Mesothelial cell of epicardium (in vitro differentiated cells): ENCODE measurements around the gene MRPS18A. TPM values are rescaled to one million over a fixed set of nuclear protein-coding genes. Genes with fewer than 3 reads are reported as not detected.

Source experiments
- DNase-seq, 2 experiments: peaks; one replicate each; pipeline ENCODE4 v3.0.0; 2021; ENCODE audit warnings: low spot score in 2 of 2; ENCODE audit not compliant: unreplicated experiment in 2 of 2
- H3K27ac Mint-ChIP-seq: 2 replicates; pipeline ENCODE4 v1.8.0; 2021; ENCODE audit warnings: mixed read lengths
- H3K27me3 Mint-ChIP-seq: 2 replicates; pipeline ENCODE4 v1.8.0; 2021; ENCODE audit warnings: low read depth, mixed read lengths
- H3K36me3 Mint-ChIP-seq: 2 replicates; pipeline ENCODE4 v1.8.0; 2021; ENCODE audit warnings: mixed read lengths
- H3K4me1 Mint-ChIP-seq: 2 replicates; pipeline ENCODE4 v1.8.0; 2021; ENCODE audit warnings: mixed read lengths
- H3K4me3 Mint-ChIP-seq: 2 replicates; pipeline ENCODE4 v1.8.0; 2021; ENCODE audit warnings: mild to moderate bottlenecking, moderate library complexity, mixed read lengths
- H3K9me3 Mint-ChIP-seq: 2 replicates; pipeline ENCODE4 v1.8.0; 2021; ENCODE audit warnings: mixed read lengths
- CTCF ChIP-seq: fragments of 200-600 bp; sonication (generic); IDR thresholded peaks from one replicate; pipeline ENCODE4 v1.5.0; 2021; ENCODE audit warnings: antibody characterized with exemption; ENCODE audit not compliant: unreplicated experiment
- total RNA-seq: library from RNA; stranded (reverse); gene quantifications from 3 replicates; pipeline ENCODE4 v1.2.1, GENCODE V29; 2021

MRPS18A gene
- total RNA-seq, 1 donor from 2014 or later: 41.4 TPM

GRCh38 chr6:43629505-43630300 is 57.9 kb downstream of the MRPS18A start:
- Mint-ChIP-seq H3K4me3 (peak overlapping the region; percentile 91), H3K27me3 (no peaks in the 10 kb centered on the region), H3K4me1 (peaks cover 24% of the 10 kb centered on the region), H3K36me3 (peaks cover 13% of the 10 kb centered on the region), H3K9me3 (no peaks in the 10 kb centered on the region), H3K27ac (peak overlapping the region; percentile 99)
- TF ChIP-seq CTCF: no peak
- DNase-seq: peak; percentile 85 to 92

GRCh38 chr6:43629104-43629504 is 58.5 kb downstream of the MRPS18A start, which contains the start of gene GTPBP2:
Gene GTPBP2 (minus strand): TSS chr6:43629264. CDS start chr6:43629162, 102 bp downstream.
- H3K4me3 Mint-ChIP-seq: peak within 1 kb of the TSS; percentile 91
- peaks cover 16% of the 10 kb centered on the region for H3K36me3 Mint-ChIP-seq
- H3K27me3 Mint-ChIP-seq: no peaks in the 10 kb centered on the region
- no peak for TF ChIP-seq CTCF
- peak within 1 kb of the TSS; percentile 99 for H3K27ac Mint-ChIP-seq
- peaks cover 24% of the 10 kb centered on the region for H3K4me1 Mint-ChIP-seq
- no peaks in the 10 kb centered on the region for H3K9me3 Mint-ChIP-seq
- DNase-seq: peak; percentile 93 to 96

- Mint-ChIP-seq H3K4me3 (peak overlapping the region; percentile 91), H3K4me1 (peaks cover 24% of the 10 kb centered on the region), H3K9me3 (no peaks in the 10 kb centered on the region), H3K36me3 (peaks cover 18% of the 10 kb centered on the region), H3K27ac (peak overlapping the region; percentile 94), H3K27me3 (no peaks in the 10 kb centered on the region)
- peak in 1 of 2 experiments; percentile 58 for DNase-seq
- no peak for TF ChIP-seq CTCF
Observed at GRCh38 chr6:43628393-43629103, 59.0 kb downstream of the MRPS18A start.

GRCh38 chr6:43627008-43627825 is 60.4 kb downstream of the MRPS18A start:
- Mint-ChIP-seq H3K9me3 (no peaks in the 10 kb centered on the region), H3K27me3 (no peaks in the 10 kb centered on the region), H3K36me3 (peaks cover 25% of the 10 kb centered on the region), H3K4me1 (peaks cover 24% of the 10 kb centered on the region), H3K4me3 (peak overlapping the region; percentile 42), H3K27ac (peak overlapping the region; percentile 73)
- no peak for DNase-seq
- TF ChIP-seq CTCF: no peak

- DNase-seq: no peak
- H3K9me3 Mint-ChIP-seq: no peaks in the 10 kb centered on the region
- H3K36me3 Mint-ChIP-seq: peaks cover 36% of the 10 kb centered on the region
- TF ChIP-seq CTCF: no peak
- H3K4me1 Mint-ChIP-seq: peaks cover 23% of the 10 kb centered on the region
- no peak overlapping the region for H3K4me3 Mint-ChIP-seq
- no peak overlapping the region for H3K27ac Mint-ChIP-seq
- H3K27me3 Mint-ChIP-seq: no peaks in the 10 kb centered on the region
Observed at GRCh38 chr6:43625393-43625992, 62.1 kb downstream of the MRPS18A start.
